Activated CD8-positive, alpha-beta memory T cell treated with anti-CD3 and anti-CD28 coated beads for 36 hours (primary cell): ENCODE measurements around the gene RAD51B. TPM values are rescaled to one million over a fixed set of nuclear protein-coding genes. Genes with fewer than 3 reads are reported as not detected.

Experiments used
- CTCF ChIA-PET: fragments of 350-600 bp; sonication (Branson Sonifier 250); formaldehyde crosslinking; loops from one replicate; lab custom pipeline; 2021; ENCODE audit warnings: antibody characterized with exemption; lab: Charles Lee
- POLR2A ChIA-PET: fragments of 350-600 bp; sonication (Branson Sonifier 250); formaldehyde crosslinking; loops from one replicate; lab custom pipeline; 2021; ENCODE audit warnings: antibody characterized with exemption; lab: Charles Lee
- total RNA-seq, 2 experiments: library from RNA; stranded (reverse); gene quantifications; one replicate each; pipeline ENCODE4 v1.2.3, GENCODE V29; 2021

RAD51B gene
- total RNA-seq, 2 experiments from 2014 or later = 25.0 to 26.0 TPM

DNA sequence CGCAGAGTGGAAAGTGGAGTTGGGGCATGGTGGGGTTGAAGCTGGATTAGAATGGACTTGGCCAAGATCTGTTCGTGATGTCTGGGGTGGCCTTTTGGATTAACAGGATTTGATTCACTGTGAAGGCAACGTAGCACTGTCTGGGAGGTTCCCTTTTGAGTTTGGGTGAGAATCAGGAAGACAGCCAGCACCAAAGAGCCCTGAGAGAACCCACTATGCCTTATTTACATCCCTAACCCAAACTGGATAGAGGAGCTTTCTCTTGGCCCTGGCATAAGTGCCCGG lies 703.7 kb downstream of the RAD51B start:
- CTCF ChIA-PET = no interaction called here
- POLR2A ChIA-PET = no interaction called here

DNA sequence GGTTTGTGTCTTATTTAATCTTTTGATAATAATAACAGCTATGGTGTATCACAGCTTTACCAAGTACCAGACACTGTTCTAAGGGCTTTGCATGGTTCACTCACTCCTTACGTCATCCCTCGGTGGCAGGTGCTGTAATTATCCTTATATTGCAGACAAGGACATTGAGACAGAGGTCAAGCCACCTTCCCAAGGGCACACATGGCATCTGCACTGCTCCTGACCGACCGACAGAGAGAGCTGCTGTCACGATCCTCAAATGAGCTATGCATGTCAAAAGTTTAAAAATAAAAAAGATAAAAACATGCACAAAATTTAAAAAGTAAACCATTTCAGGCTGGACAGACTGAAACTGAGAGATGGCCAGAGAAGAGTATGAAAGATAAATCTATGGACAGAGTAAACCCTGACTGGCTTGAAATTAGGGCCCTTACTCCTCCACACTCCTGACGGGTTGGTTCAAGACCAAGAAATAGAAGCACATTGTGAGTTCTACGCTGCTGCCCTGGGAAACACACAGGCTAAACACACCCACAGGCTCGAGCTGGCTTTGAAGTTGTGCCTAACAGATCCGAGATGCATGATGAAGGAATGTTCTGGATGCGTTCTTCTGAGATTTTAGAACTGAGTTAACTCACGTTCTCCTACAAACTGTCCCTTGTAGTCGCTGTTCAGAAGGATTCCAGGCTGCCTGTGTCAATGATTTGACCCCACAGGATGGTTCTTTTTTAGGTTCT lies 704.6 kb downstream of the RAD51B start:
- CTCF ChIA-PET = no interaction called here
- POLR2A ChIA-PET = no interaction called here

GRCh38 chr14:68525516-68525915 lies 705.9 kb downstream of the RAD51B start:
- ChIA-PET POLR2A (interaction anchor here (0.8 kb wide), 1 partner anchor 12 kb away, joined by 3 read pairs; no protein-coding TSS in a partner anchor), CTCF (no interaction called here)

DNA sequence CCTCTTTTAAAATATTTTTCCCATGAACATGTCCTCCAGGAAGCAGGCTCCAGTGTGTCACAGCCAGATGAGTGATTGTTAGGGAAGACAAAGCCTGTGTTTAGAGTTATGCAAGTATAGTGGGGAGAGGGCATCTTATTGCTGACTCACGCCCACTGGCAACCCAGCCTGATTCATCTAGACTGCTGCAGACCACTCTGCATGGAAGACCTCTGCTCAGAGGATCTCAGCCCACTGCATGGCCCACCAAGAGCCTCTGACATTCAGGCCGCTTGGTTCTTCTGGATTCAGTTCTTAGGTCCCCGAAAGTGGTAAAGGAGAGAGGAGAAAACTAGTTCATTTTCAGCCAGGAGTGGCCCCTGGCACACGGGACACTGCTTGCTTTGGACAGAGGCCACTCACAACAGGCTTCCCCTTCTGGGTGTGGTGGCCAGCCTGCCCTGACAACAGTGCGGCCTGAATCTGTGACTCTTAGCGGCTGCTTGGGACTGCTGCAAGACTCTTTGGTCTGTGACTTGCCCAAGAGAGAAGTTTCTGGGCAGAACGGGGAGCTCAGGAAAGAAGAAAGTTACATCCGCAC lies 707.0 kb downstream of the RAD51B start:
- POLR2A ChIA-PET = interaction anchor here (0.8 kb wide), 1 partner anchor 13 kb away, joined by 3 read pairs; no protein-coding TSS in a partner anchor
- CTCF ChIA-PET = no interaction called here

DNA sequence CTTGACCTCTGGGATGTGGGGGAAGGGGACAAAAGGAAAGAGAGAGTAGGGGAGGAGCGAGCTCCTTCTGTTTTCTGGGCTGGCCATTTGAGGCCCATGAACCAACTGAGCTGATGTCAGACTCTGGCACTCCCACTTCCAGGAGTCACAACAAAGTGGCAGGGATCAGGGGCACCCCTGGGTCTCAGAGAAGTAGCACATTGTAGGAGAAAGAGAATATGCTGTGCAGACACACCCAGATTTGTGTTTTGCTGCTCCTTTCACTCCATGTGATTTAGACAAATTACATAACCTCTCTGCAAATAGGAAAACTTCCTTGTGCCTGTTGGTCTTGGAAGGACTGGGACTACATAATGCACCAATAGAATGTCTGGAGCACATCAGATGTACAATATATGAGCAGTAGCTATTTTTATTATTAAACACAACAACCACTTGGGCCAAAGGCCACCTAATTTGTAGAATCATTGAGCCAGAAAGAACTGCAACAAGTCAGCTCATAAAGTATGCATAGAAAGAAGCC lies 707.8 kb downstream of the RAD51B start:
- POLR2A ChIA-PET = no interaction called here
- CTCF ChIA-PET = no interaction called here

DNA sequence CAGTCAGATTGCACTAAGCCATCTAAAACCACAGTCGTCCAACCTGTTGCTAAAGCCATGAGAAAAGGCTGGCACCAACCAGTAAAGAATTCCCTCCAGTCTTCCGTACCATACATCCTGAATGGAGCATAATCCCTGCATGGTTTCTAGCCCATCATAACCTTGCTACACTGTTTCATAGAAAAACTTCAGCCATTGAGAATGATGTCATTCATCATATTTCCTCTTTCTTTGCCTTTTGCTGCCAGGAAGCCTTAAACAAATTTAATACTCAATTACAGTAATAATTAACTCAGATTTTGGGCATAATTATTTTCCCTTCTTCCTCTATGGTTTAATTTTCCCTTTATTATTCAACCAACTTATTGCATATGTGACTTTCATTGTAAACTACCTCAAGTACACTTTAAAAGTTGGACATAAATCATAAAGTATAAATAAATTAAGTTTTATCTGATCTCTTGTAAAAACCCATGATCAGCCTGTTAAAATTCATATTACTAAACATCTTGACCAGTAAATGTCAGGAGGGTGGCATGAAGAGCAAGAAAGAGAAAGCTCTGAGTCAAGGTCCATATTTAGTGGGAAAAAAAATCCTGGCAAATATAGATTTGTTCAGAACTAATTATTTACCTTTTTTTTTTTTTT lies 708.6 kb downstream of the RAD51B start:
- ChIA-PET CTCF (no interaction called here), POLR2A (no interaction called here)

- ChIA-PET CTCF (no interaction called here), POLR2A (no interaction called here)
These were observed 710.9 kb downstream of the RAD51B start for GRCh38 chr14:68530443-68530842.

DNA sequence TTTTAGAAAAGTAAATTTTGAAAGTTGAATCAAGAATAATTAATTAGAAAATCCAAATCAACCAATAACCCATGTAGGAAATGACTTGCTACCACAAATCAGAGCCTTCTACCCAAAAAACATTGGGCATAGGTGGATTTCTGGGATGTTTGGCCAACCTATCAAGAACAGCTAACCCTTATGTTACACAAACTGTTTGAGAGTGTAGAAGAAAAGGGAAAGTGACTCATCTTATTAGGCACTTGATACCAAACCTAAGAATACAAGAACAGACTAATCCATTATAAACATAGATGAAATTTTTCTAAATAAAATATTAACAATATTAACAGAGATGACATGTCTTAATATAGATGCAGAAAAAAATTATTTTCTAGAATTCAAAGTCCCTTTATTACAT lies 712.9 kb downstream of the RAD51B start:
- CTCF ChIA-PET = no interaction called here
- POLR2A ChIA-PET = no interaction called here

DNA sequence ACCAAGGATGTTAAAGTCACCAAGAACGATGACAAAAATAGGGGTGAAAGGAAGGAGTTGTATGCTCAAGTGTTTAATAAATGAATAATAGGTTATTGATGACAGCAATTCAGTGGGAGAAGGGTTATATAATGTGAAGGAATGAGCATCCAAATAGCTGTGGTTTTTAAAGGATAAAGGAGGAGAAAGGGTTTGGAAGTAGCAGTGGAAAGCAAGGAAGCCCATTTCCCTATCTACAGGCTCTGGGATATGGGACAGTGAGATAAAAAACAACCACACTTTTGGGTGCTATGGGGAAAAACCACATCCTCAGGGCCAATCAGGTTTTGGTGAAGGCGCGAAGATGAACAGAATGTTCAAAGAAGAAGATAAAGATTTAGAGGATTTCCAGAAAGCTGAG lies 714.7 kb downstream of the RAD51B start:
- CTCF ChIA-PET = no interaction called here
- POLR2A ChIA-PET = no interaction called here

- ChIA-PET POLR2A (no interaction called here), CTCF (no interaction called here)
These were observed 715.9 kb downstream of the RAD51B start for GRCh38 chr14:68535404-68536017.

- ChIA-PET CTCF (no interaction called here), POLR2A (no interaction called here)
These were observed 716.4 kb downstream of the RAD51B start for GRCh38 chr14:68536018-68536410.

- POLR2A ChIA-PET = no interaction called here
- CTCF ChIA-PET = interaction anchor here (0.7 kb wide), 1 partner anchor 358 kb away, joined by 3 read pairs; no protein-coding TSS in a partner anchor
These were observed 719.1 kb downstream of the RAD51B start for GRCh38 chr14:68538639-68539038.

DNA sequence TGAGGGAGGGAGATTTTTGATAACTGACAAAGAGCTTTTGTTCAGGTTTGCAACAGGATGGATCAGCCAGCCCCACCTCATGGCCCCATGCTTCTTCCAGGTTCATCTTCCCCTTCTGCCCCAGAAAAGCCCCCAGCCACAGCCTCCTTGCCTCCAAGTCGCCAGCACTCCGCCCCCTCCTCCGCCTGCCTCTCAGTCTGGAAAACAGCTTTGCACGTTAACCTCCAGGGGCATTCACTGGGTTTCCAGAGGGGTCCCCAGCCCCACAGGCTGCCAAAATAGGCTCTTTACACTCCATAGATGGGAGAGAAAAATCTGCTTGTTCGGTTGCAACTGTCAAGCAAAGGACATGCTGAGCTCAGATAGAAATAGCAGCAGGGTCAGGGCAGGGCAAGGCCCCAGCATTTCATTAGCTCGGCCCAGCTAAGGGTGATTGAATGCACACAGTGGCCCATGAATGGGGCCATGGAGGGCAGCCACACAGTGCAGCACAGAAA lies 719.7 kb downstream of the RAD51B start:
- ChIA-PET POLR2A (no interaction called here), CTCF (interaction anchor here (0.6 kb wide), 1 partner anchor 1033 kb away, joined by 3 read pairs; no protein-coding TSS in a partner anchor)

- CTCF ChIA-PET = interaction anchor here (0.6 kb wide), 1 partner anchor 1033 kb away, joined by 3 read pairs; no protein-coding TSS in a partner anchor
- POLR2A ChIA-PET = no interaction called here
These were observed 720.2 kb downstream of the RAD51B start for GRCh38 chr14:68539789-68540188.

- POLR2A ChIA-PET = no interaction called here
- CTCF ChIA-PET = no interaction called here
These were observed 721.8 kb downstream of the RAD51B start for GRCh38 chr14:68541178-68541896.

DNA sequence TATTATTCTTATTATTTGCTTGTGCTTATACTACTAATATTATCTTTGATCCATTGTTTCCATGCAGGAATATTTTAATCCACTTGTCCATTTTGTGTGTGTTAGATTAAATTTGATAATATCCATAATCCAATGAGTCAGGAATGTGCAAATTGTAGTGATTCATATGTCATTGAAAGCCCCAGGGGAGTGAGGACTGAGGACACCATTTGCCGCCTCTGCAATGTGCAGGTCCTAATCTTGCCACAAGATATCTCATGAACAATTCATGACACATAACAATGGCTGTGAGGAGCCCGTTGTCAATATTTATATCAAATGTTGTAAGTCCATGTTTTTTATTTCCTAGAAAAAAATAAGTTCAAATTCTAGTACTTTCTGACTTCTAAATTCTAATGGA lies 722.8 kb downstream of the RAD51B start:
- ChIA-PET POLR2A (no interaction called here), CTCF (no interaction called here)

DNA sequence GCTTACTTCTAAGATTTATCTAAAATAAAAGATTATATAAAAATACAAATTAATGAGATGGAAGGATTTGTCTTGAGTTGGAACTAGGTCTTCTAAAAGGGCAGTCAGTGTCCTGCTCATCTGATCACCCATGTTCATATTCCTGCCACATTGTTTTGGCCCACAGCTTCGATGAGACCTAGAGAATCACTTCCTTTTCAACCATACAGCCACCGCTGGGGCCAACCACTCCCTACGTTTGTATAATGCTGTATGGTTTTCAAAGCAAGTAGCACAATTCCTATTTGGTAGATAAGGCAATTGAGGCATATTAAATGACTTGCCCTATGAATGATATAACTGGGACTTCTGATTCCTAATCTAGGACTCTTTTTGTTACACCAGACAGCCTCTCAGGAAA lies 723.9 kb downstream of the RAD51B start:
- ChIA-PET POLR2A (no interaction called here), CTCF (no interaction called here)

GRCh38 chr14:68544081-68544892 lies 724.7 kb downstream of the RAD51B start:
- CTCF ChIA-PET = no interaction called here
- POLR2A ChIA-PET = no interaction called here

DNA sequence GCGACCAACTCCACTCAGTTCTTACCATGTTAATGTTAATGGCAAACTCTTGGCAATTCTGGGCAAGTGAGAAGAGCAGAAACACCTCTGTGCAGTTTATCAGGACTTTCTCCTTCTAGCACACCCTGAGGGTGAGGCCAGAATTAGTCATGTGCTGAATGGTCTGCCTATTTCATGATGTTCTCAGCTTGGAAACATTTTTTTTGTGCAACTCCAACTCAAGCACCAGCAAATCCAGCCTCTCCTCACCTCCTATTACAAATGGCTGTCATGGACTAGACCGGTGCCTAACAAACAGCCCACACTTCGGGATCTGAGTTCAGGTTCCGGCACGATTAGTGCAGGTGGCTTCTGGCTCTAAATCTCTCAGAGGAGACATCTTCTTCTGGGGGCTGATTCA lies 727.3 kb downstream of the RAD51B start:
- CTCF ChIA-PET = no interaction called here
- POLR2A ChIA-PET = no interaction called here
